Upper lobe of left lung (tissue), 4 donors: ENCODE data around the gene NCAPD3.

Experiments
- POLR2A ChIP-seq, 4 donors: fragments of 450-650 bp; IDR thresholded peaks; one replicate each; pipeline ENCODE4 v1.5.1; 2016 to 2017; ENCODE audit warnings: antibody characterized with exemption in 4 of 4, mild to moderate bottlenecking in 2 of 4
- POLR2AphosphoS5 ChIP-seq, 2 donors: sonication (generic); formaldehyde crosslinking; IDR thresholded peaks; one replicate each; pipeline ENCODE4 v1.5.1; 2017; ENCODE audit warnings: antibody characterized with exemption in 2 of 2
- TF ChIP-seq, protein P1 (sequence below), 6 experiments: fragments of 450-650 bp in 4 of 6; fragments of 200-600 bp in 2 of 6; sonication (generic) in 2 of 6; IDR thresholded peaks; one replicate each; pipeline ENCODE4 v1.5.1; 2016 to 2019; ENCODE audit warnings: antibody characterized with exemption in 6 of 6

DNA sequence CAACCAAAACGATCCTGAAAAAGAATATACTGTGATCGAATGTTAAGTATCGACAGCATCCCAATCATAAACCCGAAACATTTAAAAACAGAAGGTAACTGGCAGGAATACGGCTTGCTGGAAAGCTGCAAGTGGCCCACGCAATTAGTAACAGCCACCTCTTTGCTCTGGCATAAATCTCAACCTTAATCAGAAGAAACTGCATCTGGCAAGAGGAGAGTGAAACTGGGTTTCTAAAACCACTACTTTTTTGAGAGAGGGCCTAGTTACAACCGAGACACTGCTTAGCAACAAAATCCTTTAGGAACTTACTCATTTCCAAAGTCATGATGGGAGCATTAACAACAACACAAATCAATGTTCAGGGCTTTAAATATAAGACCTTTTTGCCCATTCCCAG, 7.9 kb downstream of the NCAPD3 start:
- TF ChIP-seq POLR2A (IDR thresholded peaks at IDR 0.05) (no peak), POLR2AphosphoS5 (IDR thresholded peaks at IDR 0.05) (no peak)
- TF ChIP-seq, protein P1, sequence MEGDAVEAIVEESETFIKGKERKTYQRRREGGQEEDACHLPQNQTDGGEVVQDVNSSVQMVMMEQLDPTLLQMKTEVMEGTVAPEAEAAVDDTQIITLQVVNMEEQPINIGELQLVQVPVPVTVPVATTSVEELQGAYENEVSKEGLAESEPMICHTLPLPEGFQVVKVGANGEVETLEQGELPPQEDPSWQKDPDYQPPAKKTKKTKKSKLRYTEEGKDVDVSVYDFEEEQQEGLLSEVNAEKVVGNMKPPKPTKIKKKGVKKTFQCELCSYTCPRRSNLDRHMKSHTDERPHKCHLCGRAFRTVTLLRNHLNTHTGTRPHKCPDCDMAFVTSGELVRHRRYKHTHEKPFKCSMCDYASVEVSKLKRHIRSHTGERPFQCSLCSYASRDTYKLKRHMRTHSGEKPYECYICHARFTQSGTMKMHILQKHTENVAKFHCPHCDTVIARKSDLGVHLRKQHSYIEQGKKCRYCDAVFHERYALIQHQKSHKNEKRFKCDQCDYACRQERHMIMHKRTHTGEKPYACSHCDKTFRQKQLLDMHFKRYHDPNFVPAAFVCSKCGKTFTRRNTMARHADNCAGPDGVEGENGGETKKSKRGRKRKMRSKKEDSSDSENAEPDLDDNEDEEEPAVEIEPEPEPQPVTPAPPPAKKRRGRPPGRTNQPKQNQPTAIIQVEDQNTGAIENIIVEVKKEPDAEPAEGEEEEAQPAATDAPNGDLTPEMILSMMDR (IDR thresholded peaks at IDR 0.05): no peak
